Peyer's patch (tissue), 4 donors: Measurements from ENCODE around the gene DDAH2. TPM values are rescaled to one million over a fixed set of nuclear protein-coding genes. Genes with fewer than 3 reads are reported as not detected.

Experiments used
- DNase-seq, 3 donors: peaks; one replicate each; pipeline ENCODE4 v3.0.0-alpha.2; 2017 to 2019
- H3K27ac ChIP-seq, 4 donors: fragments of 200-600 bp; sonication (generic); one replicate each; pipeline ENCODE4 v1.5.1; 2016 to 2019
- H3K27me3 ChIP-seq, 2 donors: fragments of 200-600 bp; sonication (generic); one replicate each; pipeline ENCODE4 v1.5.1; 2019
- H3K36me3 ChIP-seq, 3 donors: fragments of 200-600 bp; sonication (generic); one replicate each; pipeline ENCODE4 v1.5.1; 2016 to 2019
- H3K4me1 ChIP-seq, 4 donors: fragments of 200-600 bp; sonication (generic); one replicate each; pipeline ENCODE4 v1.5.1; 2016 to 2019
- H3K4me3 ChIP-seq, 4 donors: fragments of 200-600 bp; sonication (generic); 1 replicate in 3 of 4; 2 replicates in 1 of 4; pipeline ENCODE4 v1.5.1; 2016 to 2019; ENCODE audit warnings: mild to moderate bottlenecking in 1 of 4
- H3K9me3 ChIP-seq, 4 donors: fragments of 200-600 bp; sonication (generic); one replicate each; pipeline ENCODE4 v1.5.1; 2016 to 2019; ENCODE audit warnings: mild to moderate bottlenecking in 1 of 4
- CTCF ChIP-seq, 6 experiments: fragments of 450-650 bp in 4 of 6; fragments of 200-600 bp in 2 of 6; sonication (generic) in 1 of 6; IDR thresholded peaks; one replicate each; pipeline ENCODE4 v1.5.1; 2017 to 2019; ENCODE audit warnings: antibody characterized with exemption in 6 of 6, mild to moderate bottlenecking in 3 of 6, moderate library complexity in 1 of 6
- POLR2A ChIP-seq, 2 donors: fragments of 450-650 bp; IDR thresholded peaks; one replicate each; pipeline ENCODE4 v1.5.1; 2017; ENCODE audit warnings: antibody characterized with exemption in 2 of 2, mild to moderate bottlenecking in 2 of 2, moderate library complexity in 2 of 2
- total RNA-seq, 4 donors: library from RNA; depleted of rRNA; stranded (reverse); fragments of >200 nt; gene quantifications; one replicate each; pipeline ENCODE4 v1.1.0, GENCODE V29; 2016

Gene DDAH2
- total RNA-seq, 4 donors from 2014 or later = 25.6 to 136 (median 53.3) TPM

GRCh38 chr6:31775633-31776484 is 46.8 kb upstream of the DDAH2 start:
- H3K27ac ChIP-seq = peak overlapping the region in 2 of 4 donors; percentile 57 to 76
- TF ChIP-seq POLR2A (IDR thresholded peaks at IDR 0.05) (no peak), CTCF (IDR thresholded peaks at IDR 0.05) (no peak)
- H3K4me3 ChIP-seq = peak overlapping the region in 1 of 4 donors; percentile 36
- DNase-seq = no peak
- peaks cover 0 to 31% (median 8%) of the 10 kb centered on the region in 4 donors for H3K4me1 ChIP-seq
- H3K9me3 ChIP-seq = no peaks in the 10 kb centered on the region
- H3K27me3 ChIP-seq = no peaks in the 10 kb centered on the region
- peaks cover 0 to 29% (median 0%) of the 10 kb centered on the region in 3 donors for H3K36me3 ChIP-seq

- peaks cover 0 to 23% (median 0%) of the 10 kb centered on the region in 3 donors for H3K36me3 ChIP-seq
- no peak overlapping the region for H3K4me3 ChIP-seq
- no peaks in the 10 kb centered on the region for H3K27me3 ChIP-seq
- peak overlapping the region in 2 of 4 donors; percentile 57 to 76 for H3K27ac ChIP-seq
- TF ChIP-seq POLR2A (IDR thresholded peaks at IDR 0.05) (peak in 1 of 2 donors; percentile 30), CTCF (IDR thresholded peaks at IDR 0.05) (peak in 3 of 6 experiments; percentile 49 to 57 (median 56))
- H3K4me1 ChIP-seq = peaks cover 0 to 33% (median 8%) of the 10 kb centered on the region in 4 donors
- H3K9me3 ChIP-seq = no peaks in the 10 kb centered on the region
- DNase-seq = peak in 2 of 3 donors; percentile 74 to 82
These were observed 46.1 kb upstream of the DDAH2 start for GRCh38 chr6:31775184-31775583.

GRCh38 chr6:31771992-31772358 is 42.9 kb upstream of the DDAH2 start:
- Histone ChIP-seq H3K27ac (no peak overlapping the region), H3K9me3 (no peaks in the 10 kb centered on the region), H3K4me1 (peaks cover 0 to 37% (median 4%) of the 10 kb centered on the region in 4 donors), H3K27me3 (no peaks in the 10 kb centered on the region), H3K36me3 (no peaks in the 10 kb centered on the region), H3K4me3 (no peak overlapping the region)
- TF ChIP-seq POLR2A (IDR thresholded peaks at IDR 0.05) (no peak), CTCF (IDR thresholded peaks at IDR 0.05) (no peak)
- DNase-seq = no peak

GRCh38 chr6:31770860-31771259 is 41.8 kb upstream of the DDAH2 start:
- no peaks in the 10 kb centered on the region for H3K36me3 ChIP-seq
- DNase-seq = no peak
- no peak overlapping the region for H3K27ac ChIP-seq
- no peak overlapping the region for H3K4me3 ChIP-seq
- peaks cover 0 to 25% (median 1%) of the 10 kb centered on the region in 4 donors for H3K4me1 ChIP-seq
- no peaks in the 10 kb centered on the region for H3K27me3 ChIP-seq
- TF ChIP-seq CTCF (IDR thresholded peaks at IDR 0.05) (no peak), POLR2A (IDR thresholded peaks at IDR 0.05) (no peak)
- H3K9me3 ChIP-seq = no peaks in the 10 kb centered on the region

GRCh38 chr6:31769684-31770371 is 40.7 kb upstream of the DDAH2 start:
- DNase-seq = peak; percentile 79 to 94 (median 92)
- no peaks in the 10 kb centered on the region for H3K9me3 ChIP-seq
- H3K4me1 ChIP-seq = peaks cover 0 to 19% (median 1%) of the 10 kb centered on the region in 4 donors
- TF ChIP-seq POLR2A (IDR thresholded peaks at IDR 0.05) (no peak), CTCF (IDR thresholded peaks at IDR 0.05) (peak; percentile 67 to 93 (median 84))
- no peak overlapping the region for H3K4me3 ChIP-seq
- H3K27me3 ChIP-seq = no peaks in the 10 kb centered on the region
- H3K36me3 ChIP-seq = no peaks in the 10 kb centered on the region
- H3K27ac ChIP-seq = peak overlapping the region in 3 of 4 donors; percentile 22 to 65 (median 36)
